DND-41 (cell line): ENCODE data around the gene RBKS.

Experiments used
- CTCF ChIP-seq: IDR thresholded peaks from 2 replicates; pipeline ENCODE4 v1.5.1; 2012; ENCODE audit warnings: borderline replicate concordance, low read length, moderate library complexity, mild to moderate bottlenecking; ENCODE audit not compliant: poor library complexity, severe bottlenecking; ENCODE audit errors: extremely low read depth
- EZH2 ChIP-seq: IDR thresholded peaks from 3 replicates; pipeline ENCODE4 v1.6.1; 2012; ENCODE audit warnings: borderline replicate concordance, low read depth, mild to moderate bottlenecking, moderate library complexity, low read length, inconsistent platforms; ENCODE audit not compliant: severe bottlenecking

GRCh38 chr2:27856386-27856785, 33.8 kb downstream of the RBKS start:
- TF ChIP-seq EZH2: no peak
- no peak for TF ChIP-seq CTCF
